ENCODE results near the gene PTPRE.

The PTPRE gene

GRCh38 chr10:128054163-128054970 lies 147.5 kb downstream of the PTPRE start:
- Histone ChIP-seq H2AFZ (no peak overlapping the region), H3K27me3 (ENCODE audit: control insufficient read depth, insufficient read depth, low read length) (no peaks in the 10 kb centered on the region), H3K27ac (no peak overlapping the region), H3K36me3 (ENCODE audit: control insufficient read depth, insufficient read depth, low read length) (no peaks in the 10 kb centered on the region), H3K4me3 (ENCODE audit: low read depth, low read length) (no peak overlapping the region), H3K79me2 (no peaks in the 10 kb centered on the region), H3K4me1 (no peaks in the 10 kb centered on the region), H3K9me3 (ENCODE audit: control insufficient read depth, low read length) (no peaks in the 10 kb centered on the region), H3K4me2 (ENCODE audit: low read length) (no peak overlapping the region), H3K9ac (no peak overlapping the region)
- no peak for TF ChIP-seq CTCF (IDR thresholded peaks at IDR 0.05)

GRCh38 chr10:128055061-128055868 lies 148.4 kb downstream of the PTPRE start:
- no peaks in the 10 kb centered on the region for H3K4me1 ChIP-seq
- H3K27ac ChIP-seq, result no peak overlapping the region
- H3K9ac ChIP-seq, result no peak overlapping the region
- no peak overlapping the region for H2AFZ ChIP-seq
- no peak overlapping the region for H3K4me2 ChIP-seq (ENCODE audit: low read length)
- TF ChIP-seq CTCF (IDR thresholded peaks at IDR 0.05), result no peak
- H3K9me3 ChIP-seq (ENCODE audit: control insufficient read depth, low read length), result no peaks in the 10 kb centered on the region
- H3K27me3 ChIP-seq (ENCODE audit: control insufficient read depth, insufficient read depth, low read length), result no peaks in the 10 kb centered on the region
- no peak overlapping the region for H3K4me3 ChIP-seq (ENCODE audit: low read depth, low read length)
- no peaks in the 10 kb centered on the region for H3K36me3 ChIP-seq (ENCODE audit: control insufficient read depth, insufficient read depth, low read length)
- no peaks in the 10 kb centered on the region for H3K79me2 ChIP-seq

GRCh38 chr10:128056303-128057050 lies 149.6 kb downstream of the PTPRE start:
- no peak for TF ChIP-seq CTCF (IDR thresholded peaks at IDR 0.05)
- Histone ChIP-seq H3K4me2 (ENCODE audit: low read length) (no peak overlapping the region), H3K9me3 (ENCODE audit: control insufficient read depth, low read length) (no peaks in the 10 kb centered on the region), H3K27me3 (ENCODE audit: control insufficient read depth, insufficient read depth, low read length) (no peaks in the 10 kb centered on the region), H3K27ac (no peak overlapping the region), H3K9ac (no peak overlapping the region), H3K36me3 (ENCODE audit: control insufficient read depth, insufficient read depth, low read length) (no peaks in the 10 kb centered on the region), H3K4me1 (no peaks in the 10 kb centered on the region), H3K4me3 (ENCODE audit: low read depth, low read length) (no peak overlapping the region), H3K79me2 (no peaks in the 10 kb centered on the region), H2AFZ (no peak overlapping the region)

- Histone ChIP-seq H3K27ac (no peak overlapping the region), H3K79me2 (no peaks in the 10 kb centered on the region), H3K36me3 (ENCODE audit: control insufficient read depth, insufficient read depth, low read length) (no peaks in the 10 kb centered on the region), H3K9ac (no peak overlapping the region), H3K4me2 (ENCODE audit: low read length) (no peak overlapping the region), H3K27me3 (ENCODE audit: control insufficient read depth, insufficient read depth, low read length) (no peaks in the 10 kb centered on the region), H3K4me3 (ENCODE audit: low read depth, low read length) (no peak overlapping the region), H2AFZ (no peak overlapping the region), H3K4me1 (no peaks in the 10 kb centered on the region), H3K9me3 (ENCODE audit: control insufficient read depth, low read length) (no peaks in the 10 kb centered on the region)
- no peak for TF ChIP-seq CTCF (IDR thresholded peaks at IDR 0.05)
Measured at GRCh38 chr10:128058106-128058749, 151.3 kb downstream of the PTPRE start.

Data from parathyroid adenoma (tissue), 2 donors.